Stomach (tissue), 9 donors: ENCODE results near the gene SLC17A8. TPM values are rescaled to one million over a fixed set of nuclear protein-coding genes. Genes with fewer than 3 reads are reported as not detected.
A peak's percentile ranks its signal among the peaks of the same experiment; 100 is the strongest.

Experiments
- DNase-seq, 2 donors: peaks; one replicate each; pipeline versions ENCODE4 v3.0.0 to v3.0.0-alpha.2; 2013 to 2019
- H3K27ac ChIP-seq, 5 donors: fragments of 200-600 bp in 4 of 5; sonication (generic) in 4 of 5; one replicate each; pipeline ENCODE4 v1.5.1; 2013 to 2019; ENCODE audit warnings: mild to moderate bottlenecking in 1 of 5, moderate library complexity in 1 of 5
- H3K27me3 ChIP-seq, 3 donors: fragments of 200-600 bp; sonication (generic); one replicate each; pipeline ENCODE4 v1.5.1; 2017 to 2019; ENCODE audit warnings: mixed run types in 1 of 3
- H3K36me3 ChIP-seq, 4 donors: fragments of 200-600 bp; sonication (generic); 1 replicate in 3 of 4; 2 replicates in 1 of 4; pipeline ENCODE4 v1.5.1; 2016 to 2019
- H3K4me1 ChIP-seq, 4 donors: fragments of 200-600 bp; sonication (generic); one replicate each; pipeline ENCODE4 v1.5.1; 2016 to 2019
- H3K4me3 ChIP-seq, 4 donors: fragments of 200-600 bp; sonication (generic) in 3 of 4; one replicate each; pipeline ENCODE4 v1.5.1; 2016 to 2019; ENCODE audit warnings: mild to moderate bottlenecking in 1 of 4
- H3K9me3 ChIP-seq, 4 donors: fragments of 200-600 bp; sonication (generic); one replicate each; pipeline ENCODE4 v1.5.1; 2016 to 2019
- CTCF ChIP-seq, 7 experiments: fragments of 450-650 bp in 4 of 7; fragments of 200-600 bp in 3 of 7; sonication (generic) in 3 of 7; IDR thresholded peaks; one replicate each; pipeline ENCODE4 v1.5.1; 2016 to 2019; ENCODE audit warnings: antibody characterized with exemption in 7 of 7, control low read depth in 2 of 7, mild to moderate bottlenecking in 1 of 7
- EP300 ChIP-seq: sonication (generic); formaldehyde crosslinking; IDR thresholded peaks from one replicate; pipeline ENCODE4 v1.6.1; 2017; ENCODE audit warnings: antibody characterized with exemption
- POLR2A ChIP-seq, 4 donors: fragments of 450-650 bp; IDR thresholded peaks; one replicate each; pipeline ENCODE4 v1.6.1; 2016; ENCODE audit warnings: antibody characterized with exemption in 4 of 4, control low read depth in 2 of 4, mild to moderate bottlenecking in 1 of 4, moderate library complexity in 1 of 4
- POLR2AphosphoS5 ChIP-seq, 3 donors: sonication (generic); formaldehyde crosslinking; IDR thresholded peaks; one replicate each; pipeline ENCODE4 v1.6.1; 2016; ENCODE audit warnings: antibody characterized with exemption in 3 of 3
- WGBS, 5 donors: extraction: QIAGEN DNeasy Blood & Tissue Kit in 3 of 5; methylation state at CpG; one replicate each; pipeline versions ENCODE4 v1.1.5 to v1.1.7; 2013 to 2018; 5-methylcytosine and 5-hydroxymethylcytosine counted together
- intact Hi-C: fragments of 100-400 bp; cut with DNase I; formaldehyde crosslinking; loops from one replicate; pipeline ENCODE4 v1.15.1; 2023; ENCODE audit warnings: low total_unique reads
- polyA plus RNA-seq, 3 donors: library from polyadenylated mRNA; stranded (reverse); fragments of 200-250 nt; gene quantifications; one replicate each; pipeline ENCODE4 v1.2.3, GENCODE V29; 2013
- total RNA-seq, 5 donors: library from RNA; depleted of rRNA; stranded (reverse); fragments of >200 nt; gene quantifications; one replicate each; pipeline versions ENCODE4 v1.1.0 to v1.2.3, GENCODE V29; 2014 to 2016
- donor health status: healthy with polysubstance abuse.
- donor health status: Bipolar disorder and iron deficiency.
- donor health status: healthy.

Gene SLC17A8
- total and polyA plus RNA-seq, 8 donors: 0.29 to 16.8 (median 1.7) TPM; not detected in 5

- no peaks in the 10 kb centered on the region for H3K27me3 ChIP-seq
- intact Hi-C loops: no loop called here
- no peak overlapping the region for H3K27ac ChIP-seq
- TF ChIP-seq EP300 (no peak), POLR2A (IDR thresholded peaks at IDR 0.05) (no peak), CTCF (IDR thresholded peaks at IDR 0.05) (no peak), POLR2AphosphoS5 (IDR thresholded peaks at IDR 0.05) (no peak)
- H3K36me3 ChIP-seq: peaks cover 17 to 82% (median 75%) of the 10 kb centered on the region in 4 donors
- no peak for DNase-seq
- no peaks in the 10 kb centered on the region for H3K4me1 ChIP-seq
- no peaks in the 10 kb centered on the region for H3K9me3 ChIP-seq
- H3K4me3 ChIP-seq: no peak overlapping the region
Observed at GRCh38 chr12:100326208-100326607, 30.7 kb upstream of the SLC17A8 start.

GRCh38 chr12:100329800-100330199 is 27.1 kb upstream of the SLC17A8 start:
- Histone ChIP-seq H3K27me3 (no peaks in the 10 kb centered on the region), H3K36me3 (peaks cover 20 to 85% (median 79%) of the 10 kb centered on the region in 4 donors), H3K27ac (no peak overlapping the region), H3K4me1 (peaks cover 0 to 8% (median 2%) of the 10 kb centered on the region in 4 donors), H3K9me3 (no peaks in the 10 kb centered on the region), H3K4me3 (no peak overlapping the region)
- TF ChIP-seq POLR2AphosphoS5 (IDR thresholded peaks at IDR 0.05) (no peak), CTCF (IDR thresholded peaks at IDR 0.05) (no peak), POLR2A (IDR thresholded peaks at IDR 0.05) (no peak), EP300 (no peak)
- intact Hi-C loops: no loop called here
- DNase-seq: no peak
- 93 to 97% (median 94%) methylated on average over 2 of the region's 2 CpGs for WGBS, 5 donors

GRCh38 chr12:100331871-100332270 is 25.0 kb upstream of the SLC17A8 start:
- no peak for DNase-seq
- WGBS, 5 donors: 31 to 65% (median 47%) methylated on average over 1 of the region's 1 CpG
- intact Hi-C loops: no loop called here
- H3K27me3 ChIP-seq: no peaks in the 10 kb centered on the region
- no peak overlapping the region for H3K27ac ChIP-seq
- no peak overlapping the region for H3K4me3 ChIP-seq
- H3K4me1 ChIP-seq: peaks cover 0 to 16% (median 6%) of the 10 kb centered on the region in 4 donors
- H3K9me3 ChIP-seq: no peaks in the 10 kb centered on the region
- TF ChIP-seq EP300: no peak
- no peak for TF ChIP-seq POLR2A (IDR thresholded peaks at IDR 0.05)
- TF ChIP-seq POLR2AphosphoS5 (IDR thresholded peaks at IDR 0.05): no peak
- TF ChIP-seq CTCF (IDR thresholded peaks at IDR 0.05): no peak
- peaks cover 16 to 95% (median 81%) of the 10 kb centered on the region in 4 donors for H3K36me3 ChIP-seq

GRCh38 chr12:100332852-100333251 is 24.0 kb upstream of the SLC17A8 start:
- peaks cover 0 to 25% (median 11%) of the 10 kb centered on the region in 4 donors for H3K4me1 ChIP-seq
- WGBS, 5 donors: 37 to 63% (median 53%) methylated on average over 2 of the region's 2 CpGs
- TF ChIP-seq EP300 (no peak), POLR2A (IDR thresholded peaks at IDR 0.05) (no peak)
- H3K27ac ChIP-seq: peak overlapping the region in 1 of 5 donors; percentile 45
- H3K27me3 ChIP-seq: no peaks in the 10 kb centered on the region
- intact Hi-C loops: no loop called here
- H3K36me3 ChIP-seq: peaks cover 13 to 93% (median 79%) of the 10 kb centered on the region in 4 donors
- no peak overlapping the region for H3K4me3 ChIP-seq
- no peaks in the 10 kb centered on the region for H3K9me3 ChIP-seq
- no peak for DNase-seq

- WGBS, 5 donors: 28 to 56% (median 37%) methylated on average over 3 of the region's 3 CpGs
- Histone ChIP-seq H3K36me3 (peaks cover 3 to 79% (median 61%) of the 10 kb centered on the region in 4 donors), H3K4me3 (no peak overlapping the region), H3K27ac (peak overlapping the region in 2 of 5 donors; percentile 20 to 28), H3K27me3 (no peaks in the 10 kb centered on the region), H3K4me1 (peaks cover 0 to 36% (median 22%) of the 10 kb centered on the region in 4 donors), H3K9me3 (no peaks in the 10 kb centered on the region)
- intact Hi-C loops: no loop called here
- no peak for DNase-seq
- TF ChIP-seq POLR2AphosphoS5 (IDR thresholded peaks at IDR 0.05) (no peak), CTCF (IDR thresholded peaks at IDR 0.05) (no peak), POLR2A (IDR thresholded peaks at IDR 0.05) (no peak), EP300 (no peak)
Observed at GRCh38 chr12:100337299-100337698, 19.6 kb upstream of the SLC17A8 start.
